OCI-LY7 (cell line): ENCODE results near the gene ERBB2. TPM values are rescaled to one million over a fixed set of nuclear protein-coding genes. Genes with fewer than 3 reads are reported as not detected.
"Not testable (repeated sequence)": the region's sequence is repeated elsewhere in the genome, so short reads cannot be mapped to it uniquely, and the experiment has no call there.

ENCODE experiments used
- BruUV-seq: library from RNA; stranded (reverse); fragments of 400-500 nt; replicated peaks from 2 replicates; lab custom pipeline; 2021; lab: Mats Ljungman, UMichigan
- CTCF ChIA-PET: fragments of 300-600 bp; sonication (Branson Sonifier 250); formaldehyde crosslinking; loops from one replicate; lab custom pipeline; 2022; ENCODE audit warnings: antibody characterized with exemption; ENCODE audit not compliant: unreplicated experiment; lab: Charles Lee
- POLR2A ChIA-PET: fragments of 300-600 bp; sonication (Branson Sonifier 250); formaldehyde crosslinking; loops from one replicate; lab custom pipeline; 2022; ENCODE audit warnings: antibody characterized with exemption; lab: Charles Lee
- DNase-seq: peaks from one replicate; pipeline ENCODE4 v3.0.0-alpha.2; 2015; ENCODE audit warnings: low spot score
- H2AFZ ChIP-seq: fragments of 200-600 bp; sonication (generic), shearing (Covaris generic); 2 replicates; pipeline ENCODE4 v1.6.1; 2014; ENCODE audit warnings: mild to moderate bottlenecking, antibody characterized with exemption, low read length, moderate library complexity
- H3K27ac ChIP-seq: fragments of 200-600 bp; sonication (generic); 2 replicates; pipeline ENCODE4 v1.5.1; 2014; ENCODE audit warnings: mixed run types, low read depth, mild to moderate bottlenecking, moderate library complexity, low read length, inconsistent platforms; ENCODE audit not compliant: poor library complexity, severe bottlenecking
- H3K36me3 ChIP-seq: fragments of 200-600 bp; sonication (generic); 2 replicates; pipeline ENCODE4 v1.6.1; 2014; ENCODE audit warnings: mild to moderate bottlenecking, antibody characterized with exemption, low read length, moderate library complexity, mixed read lengths; ENCODE audit not compliant: insufficient read depth
- H3K4me1 ChIP-seq: fragments of 200-600 bp; sonication (generic); 2 replicates; pipeline ENCODE4 v1.5.1; 2014; ENCODE audit warnings: mild to moderate bottlenecking, low read length; ENCODE audit not compliant: insufficient read depth, poor library complexity, severe bottlenecking
- H3K4me2 ChIP-seq: fragments of 200-600 bp; sonication (generic); 2 replicates; pipeline ENCODE4 v1.6.1; 2014; ENCODE audit warnings: mild to moderate bottlenecking, low read length
- H3K4me3 ChIP-seq: fragments of 200-600 bp; sonication (generic); 2 replicates; pipeline ENCODE4 v1.5.1; 2014; ENCODE audit warnings: mild to moderate bottlenecking, low read depth, low read length; ENCODE audit not compliant: poor library complexity, severe bottlenecking
- H3K79me2 ChIP-seq: fragments of 200-600 bp; sonication (generic); 2 replicates; pipeline ENCODE4 v1.6.1; 2016; ENCODE audit warnings: low read depth, mild to moderate bottlenecking, low read length, moderate library complexity, mixed read lengths; ENCODE audit not compliant: insufficient read depth
- H3K9me2 ChIP-seq: fragments of 200-600 bp; sonication (generic); 2 replicates; pipeline ENCODE4 v1.6.1; 2016; ENCODE audit warnings: mild to moderate bottlenecking, low read length, mixed read lengths; ENCODE audit not compliant: insufficient read depth
- H3K9me3 ChIP-seq: fragments of 200-600 bp; sonication (generic); 2 replicates; pipeline ENCODE4 v1.6.1; 2014; ENCODE audit warnings: mild to moderate bottlenecking, mixed run types, low read length, mixed read lengths
- H4K20me1 ChIP-seq: fragments of 200-600 bp; sonication (generic); 2 replicates; pipeline ENCODE4 v1.6.1; 2014; ENCODE audit warnings: mild to moderate bottlenecking, antibody characterized with exemption, low read length, moderate library complexity, mixed read lengths; ENCODE audit not compliant: insufficient read depth
- CTCF ChIP-seq: fragments of 200-600 bp; sonication (generic); conservative IDR thresholded peaks from 2 replicates; pipeline ENCODE4 v1.5.1; 2014; ENCODE audit warnings: mild to moderate bottlenecking, antibody characterized with exemption, low read length, moderate library complexity, mixed read lengths
- EZH2phosphoT487 ChIP-seq: fragments of 200-600 bp; sonication (generic); IDR thresholded peaks from 2 replicates; pipeline ENCODE4 v1.6.1; 2018; ENCODE audit warnings: low read depth, borderline replicate concordance, mild to moderate bottlenecking, mixed run types, antibody characterized with exemption, low read length, moderate library complexity, mixed read lengths
- intact Hi-C: fragments of 100-400 bp; cut with micrococcal nuclease; formaldehyde crosslinking; loops from one replicate; pipeline ENCODE4 v1.10.0; 2022; ENCODE audit not compliant: unreplicated experiment
- total RNA-seq, 2 experiments: library from RNA; depleted of rRNA in 1 of 2; stranded (reverse); fragments of >200 nt in 1 of 2; shearing (Covaris generic) in 1 of 2; gene quantifications; 2 replicates each; pipeline ENCODE4 v1.2.3, GENCODE V29; 2014 to 2022

The ERBB2 gene
- total RNA-seq, 2 experiments from 2014 or later: 6.5 to 11.4 TPM

GRCh38 chr17:39745335-39746144 is 45.7 kb downstream of the ERBB2 start:
- H3K9me3 ChIP-seq: no peaks in the 10 kb centered on the region
- intact Hi-C loops: no loop called here
- H3K9me2 ChIP-seq: no peaks in the 10 kb centered on the region
- no peaks in the 10 kb centered on the region for H3K36me3 ChIP-seq
- no peak for DNase-seq
- H3K4me3 ChIP-seq: no peak overlapping the region
- no peaks in the 10 kb centered on the region for H3K79me2 ChIP-seq
- TF ChIP-seq CTCF (no peak), EZH2phosphoT487 (no peak)
- ChIA-PET CTCF (interaction anchor here (0.6 kb wide), 1 partner anchor 32 kb away, joined by 3 read pairs; no protein-coding TSS in a partner anchor), POLR2A (no interaction called here)
- no peaks in the 10 kb centered on the region for H4K20me1 ChIP-seq
- H3K27ac ChIP-seq: no peak overlapping the region
- H3K4me2 ChIP-seq: no peak overlapping the region
- H3K4me1 ChIP-seq: peaks cover 3% of the 10 kb centered on the region
- BruUV-seq: no TSS peak
- H2AFZ ChIP-seq: no peak overlapping the region

GRCh38 chr17:39746145-39746461 is 46.2 kb downstream of the ERBB2 start:
- no peak overlapping the region for H3K4me2 ChIP-seq
- H3K36me3 ChIP-seq: no peaks in the 10 kb centered on the region
- intact Hi-C loops: no loop called here
- no TSS peak for BruUV-seq
- H3K9me3 ChIP-seq: no peaks in the 10 kb centered on the region
- no peak overlapping the region for H3K27ac ChIP-seq
- no peak for DNase-seq
- POLR2A ChIA-PET: no interaction called here
- no peak overlapping the region for H2AFZ ChIP-seq
- no peaks in the 10 kb centered on the region for H3K9me2 ChIP-seq
- no peaks in the 10 kb centered on the region for H3K79me2 ChIP-seq
- CTCF ChIA-PET: no interaction called here
- H3K4me1 ChIP-seq: no peaks in the 10 kb centered on the region
- H3K4me3 ChIP-seq: no peak overlapping the region
- H4K20me1 ChIP-seq: no peaks in the 10 kb centered on the region
- TF ChIP-seq CTCF: no peak
- no peak for TF ChIP-seq EZH2phosphoT487

GRCh38 chr17:39747745-39748144 is 47.9 kb downstream of the ERBB2 start:
- ChIA-PET CTCF (no interaction called here), POLR2A (no interaction called here)
- TF ChIP-seq CTCF: no peak
- no peak for TF ChIP-seq EZH2phosphoT487

GRCh38 chr17:39748444-39749034 is 48.7 kb downstream of the ERBB2 start:
- H3K79me2 ChIP-seq, intact Hi-C loops, H3K9me3 ChIP-seq, BruUV-seq, H3K27ac ChIP-seq, H3K4me2 ChIP-seq, DNase-seq, H4K20me1 ChIP-seq, H3K9me2 ChIP-seq, H2AFZ ChIP-seq, CTCF ChIA-PET, H3K4me3 ChIP-seq, H3K36me3 ChIP-seq: not testable (repeated sequence)
- POLR2A ChIA-PET: interaction anchor here (0.7 kb wide), 1 partner anchor 77 kb away, joined by 3 read pairs; no protein-coding TSS in a partner anchor
- H3K4me1 ChIP-seq: peaks cover 20% of the 10 kb centered on the region

More at GRCh38 chr17:39747745-39748144, 47.9 kb downstream of the ERBB2 start:
- Histone ChIP-seq H3K4me1 (peaks cover 12% of the 10 kb centered on the region), H3K4me3 (no peak overlapping the region), H3K36me3 (no peaks in the 10 kb centered on the region), H3K27ac (no peak overlapping the region), H4K20me1 (no peaks in the 10 kb centered on the region), H3K79me2 (no peaks in the 10 kb centered on the region), H3K9me2 (no peaks in the 10 kb centered on the region), H3K9me3 (no peaks in the 10 kb centered on the region), H2AFZ (no peak overlapping the region), H3K4me2 (no peak overlapping the region)
- BruUV-seq: no TSS peak
- intact Hi-C loops: no loop called here
- no peak for DNase-seq
